Thoracic aorta (tissue), 2 donors: ENCODE results near the gene BRAT1. TPM values are rescaled to one million over a fixed set of nuclear protein-coding genes. Genes with fewer than 3 reads are reported as not detected.

Experiments used
- ATAC-seq: fragments of 150-250 bp; one replicate; pipeline ENCODE4 v1.8.0; 2017; ENCODE audit warnings: low read depth; ENCODE audit not compliant: insufficient number of reproducible peaks, low FRiP score
- DNase-seq: peaks from one replicate; pipeline ENCODE4 v3.0.0-alpha.2; 2020; ENCODE audit warnings: low spot score
- H3K27ac ChIP-seq, 2 donors: fragments of 200-600 bp; sonication (generic); 1 replicate in 1 of 2; 2 replicates in 1 of 2; pipeline ENCODE4 v1.5.1; 2016; ENCODE audit warnings: mild to moderate bottlenecking in 2 of 2, moderate library complexity in 2 of 2
- H3K27me3 ChIP-seq: fragments of 200-600 bp; sonication (generic); replicated peaks from 2 replicates; pipeline ENCODE4 v1.6.0; 2016; ENCODE audit warnings: mild to moderate bottlenecking; ENCODE audit not compliant: insufficient read depth
- H3K36me3 ChIP-seq: fragments of 200-600 bp; sonication (generic); one replicate; pipeline ENCODE4 v1.5.1; 2016
- H3K4me1 ChIP-seq, 2 donors: fragments of 200-600 bp; sonication (generic); 1 replicate in 1 of 2; 2 replicates in 1 of 2; pipeline versions ENCODE4 v1.5.1 to v1.6.0; 2016; ENCODE audit warnings: low read depth in 2 of 2, mild to moderate bottlenecking in 1 of 2; ENCODE audit not compliant: control insufficient read depth in 1 of 2
- H3K4me3 ChIP-seq: fragments of 200-600 bp; sonication (generic); 2 replicates; pipeline ENCODE4 v1.5.1; 2016; ENCODE audit warnings: mild to moderate bottlenecking
- H3K9me3 ChIP-seq: fragments of 200-600 bp; sonication (generic); 2 replicates; pipeline ENCODE4 v1.5.1; 2016
- total RNA-seq, 2 donors: library from RNA; depleted of rRNA; stranded (reverse); fragments of >200 nt; gene quantifications; one replicate each; pipeline versions ENCODE4 v1.1.0 to v1.2.3, GENCODE V29; 2016
- TF ChIP-seq, protein P1 (sequence below): fragments of 200-600 bp; sonication (generic); IDR thresholded peaks from one replicate; pipeline ENCODE4 v1.5.1; 2019; ENCODE audit warnings: antibody characterized with exemption

BRAT1 gene
- total RNA-seq, 2 donors from 2014 or later = 28.8 to 43.6 TPM

DNA sequence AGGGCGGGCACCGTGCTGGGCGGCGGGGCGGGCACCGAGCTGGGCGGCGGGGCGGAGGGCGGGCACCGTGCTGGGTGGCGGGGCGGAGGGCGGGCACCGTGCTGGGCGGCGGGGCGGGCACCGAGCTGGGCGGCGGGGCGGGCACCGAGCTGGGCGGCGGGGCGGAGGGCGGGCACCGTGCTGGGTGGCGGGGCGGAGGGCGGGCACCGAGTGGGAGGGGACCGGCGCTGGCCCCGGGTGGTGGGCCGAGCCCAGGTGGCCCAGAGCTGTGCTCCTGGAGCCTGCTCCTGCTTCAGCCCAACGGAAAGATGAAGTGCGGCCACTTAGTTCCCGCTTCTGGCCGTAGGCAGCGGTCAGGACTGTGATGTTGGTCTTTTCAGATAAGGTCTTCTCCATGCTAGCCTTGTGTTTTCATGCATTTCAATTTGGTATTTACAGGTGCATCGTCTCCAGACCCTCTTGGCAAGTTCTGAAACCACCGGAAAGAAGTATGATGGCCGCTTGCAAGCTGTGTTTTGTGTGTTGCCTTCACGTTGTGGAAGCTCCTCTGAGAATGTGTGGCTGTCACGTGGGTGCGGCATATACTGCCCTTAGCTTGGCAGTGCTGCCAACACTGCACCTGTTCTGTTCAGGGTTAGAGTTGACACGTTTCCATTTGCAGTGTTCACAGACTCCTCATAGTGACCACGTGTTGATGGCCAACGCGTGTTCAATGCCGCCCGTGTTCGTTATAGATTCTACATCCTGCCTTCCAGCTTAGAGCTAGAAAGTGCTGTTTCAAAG, 28.7 kb upstream of the BRAT1 start:
- no peak for DNase-seq
- H3K4me3 ChIP-seq = no peak overlapping the region
- ATAC-seq = no peak
- H3K27me3 ChIP-seq = no peaks in the 10 kb centered on the region
- no peaks in the 10 kb centered on the region for H3K9me3 ChIP-seq
- TF ChIP-seq, protein P1, sequence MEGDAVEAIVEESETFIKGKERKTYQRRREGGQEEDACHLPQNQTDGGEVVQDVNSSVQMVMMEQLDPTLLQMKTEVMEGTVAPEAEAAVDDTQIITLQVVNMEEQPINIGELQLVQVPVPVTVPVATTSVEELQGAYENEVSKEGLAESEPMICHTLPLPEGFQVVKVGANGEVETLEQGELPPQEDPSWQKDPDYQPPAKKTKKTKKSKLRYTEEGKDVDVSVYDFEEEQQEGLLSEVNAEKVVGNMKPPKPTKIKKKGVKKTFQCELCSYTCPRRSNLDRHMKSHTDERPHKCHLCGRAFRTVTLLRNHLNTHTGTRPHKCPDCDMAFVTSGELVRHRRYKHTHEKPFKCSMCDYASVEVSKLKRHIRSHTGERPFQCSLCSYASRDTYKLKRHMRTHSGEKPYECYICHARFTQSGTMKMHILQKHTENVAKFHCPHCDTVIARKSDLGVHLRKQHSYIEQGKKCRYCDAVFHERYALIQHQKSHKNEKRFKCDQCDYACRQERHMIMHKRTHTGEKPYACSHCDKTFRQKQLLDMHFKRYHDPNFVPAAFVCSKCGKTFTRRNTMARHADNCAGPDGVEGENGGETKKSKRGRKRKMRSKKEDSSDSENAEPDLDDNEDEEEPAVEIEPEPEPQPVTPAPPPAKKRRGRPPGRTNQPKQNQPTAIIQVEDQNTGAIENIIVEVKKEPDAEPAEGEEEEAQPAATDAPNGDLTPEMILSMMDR = no peak
- peaks cover 16% of the 10 kb centered on the region for H3K36me3 ChIP-seq
- no peaks in the 10 kb centered on the region for H3K4me1 ChIP-seq
- no peak overlapping the region for H3K27ac ChIP-seq

DNA sequence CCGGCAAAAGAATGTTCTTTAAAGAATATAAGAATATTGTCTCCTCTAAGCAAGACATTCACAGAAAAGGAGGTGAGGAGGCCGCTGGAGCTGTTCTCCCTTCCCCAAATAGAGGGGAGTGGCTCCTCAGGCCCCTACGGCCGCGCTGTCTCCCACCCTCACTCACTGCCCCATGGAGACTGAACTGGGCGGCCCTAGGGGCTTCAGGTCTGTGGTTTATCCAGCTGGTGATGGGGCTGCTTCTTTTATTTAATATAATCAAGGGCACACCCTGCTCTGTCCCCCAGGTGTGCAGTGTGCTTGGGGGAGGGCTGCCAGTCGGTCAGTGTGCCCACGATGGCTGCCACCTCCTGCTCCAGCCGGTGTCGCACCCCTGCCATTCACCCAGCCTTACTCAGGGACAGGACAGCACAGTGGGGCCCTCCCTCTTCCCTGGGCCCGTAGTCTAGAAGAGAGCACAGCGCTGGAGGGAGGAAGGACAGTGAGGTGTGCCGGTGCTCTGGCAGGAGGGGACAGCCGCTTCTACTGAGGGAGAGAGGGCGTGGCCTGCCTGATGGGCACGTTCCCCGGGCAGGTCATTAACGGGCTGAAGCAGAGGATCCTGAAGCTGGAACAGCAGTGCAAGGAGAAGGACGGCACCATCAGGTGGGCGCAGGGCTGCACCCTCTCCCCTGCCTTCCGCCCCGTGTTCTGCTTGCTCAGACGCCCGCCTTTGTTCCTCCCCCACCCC, 26.8 kb upstream of the BRAT1 start:
- DNase-seq (no peak), ATAC-seq (no peak)
- TF ChIP-seq, protein P1 = no peak
- no peaks in the 10 kb centered on the region for H3K27me3 ChIP-seq
- H3K4me3 ChIP-seq = no peak overlapping the region
- H3K4me1 ChIP-seq = no peaks in the 10 kb centered on the region
- peaks cover 19% of the 10 kb centered on the region for H3K36me3 ChIP-seq
- no peaks in the 10 kb centered on the region for H3K9me3 ChIP-seq
- H3K27ac ChIP-seq = no peak overlapping the region

DNA sequence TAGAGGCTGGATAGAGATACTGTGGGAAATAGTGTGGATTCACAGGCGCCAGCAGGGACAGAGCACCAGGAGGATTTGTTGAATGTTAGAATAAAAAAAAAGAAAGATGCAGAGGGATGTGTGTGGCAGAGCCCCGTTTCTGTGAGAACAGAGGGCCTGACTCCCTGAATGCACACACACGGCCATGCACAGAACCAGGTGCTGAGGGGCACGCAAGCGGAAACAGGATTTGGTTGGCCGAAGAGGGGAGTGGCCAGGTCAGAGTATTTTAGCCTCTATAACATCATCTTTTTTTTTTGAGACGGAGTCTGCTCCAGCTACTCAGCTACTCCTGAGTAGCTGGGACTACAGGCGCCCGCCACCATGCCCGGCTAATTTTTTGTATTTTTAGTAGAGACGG, 25.3 kb upstream of the BRAT1 start:
- TF ChIP-seq, protein P1 = no peak
- ATAC-seq = no peak
- peaks cover 18% of the 10 kb centered on the region for H3K36me3 ChIP-seq
- H3K27me3 ChIP-seq = no peaks in the 10 kb centered on the region
- H3K9me3 ChIP-seq = no peaks in the 10 kb centered on the region
- no peaks in the 10 kb centered on the region for H3K4me1 ChIP-seq
- H3K27ac ChIP-seq = no peak overlapping the region
- no peak overlapping the region for H3K4me3 ChIP-seq
- DNase-seq = no peak

DNA sequence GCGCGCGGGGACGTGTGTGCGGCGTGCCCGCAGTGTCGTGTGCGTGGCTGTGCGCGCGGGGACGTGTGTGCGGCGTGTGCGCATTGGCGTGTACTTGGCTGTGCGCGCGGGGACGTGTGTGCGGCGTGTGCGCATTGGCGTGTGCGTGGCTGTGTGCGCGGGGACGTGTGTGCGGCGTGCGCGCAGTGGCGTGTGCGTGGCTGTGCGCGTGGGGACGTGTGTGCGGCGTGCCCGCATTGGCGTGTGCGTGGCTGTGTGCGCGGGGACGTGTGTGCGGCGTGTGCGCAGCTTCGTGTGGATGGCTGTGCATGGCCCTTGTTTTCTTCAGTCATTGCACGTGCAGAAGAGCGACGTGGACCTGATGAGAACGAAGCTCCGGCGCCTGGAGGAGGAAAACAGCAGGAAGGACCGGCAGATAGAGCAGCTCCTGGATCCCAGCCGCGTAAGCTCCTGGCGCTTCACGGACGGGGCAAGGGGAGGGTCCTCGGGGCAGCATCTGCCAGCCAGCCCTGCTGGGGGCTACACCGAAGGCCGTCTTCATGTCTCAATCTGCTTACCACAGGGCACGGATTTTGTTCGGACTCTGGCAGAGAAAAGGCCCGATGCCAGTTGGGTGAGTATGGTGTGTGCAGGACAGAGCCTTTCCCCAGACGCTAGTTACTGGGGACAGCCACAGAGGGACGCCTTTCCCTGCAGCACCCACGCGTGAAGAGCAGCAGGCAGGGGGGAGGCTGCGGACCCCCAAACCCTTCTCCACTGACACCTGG, 22.8 kb upstream of the BRAT1 start:
- no peak overlapping the region for H3K4me3 ChIP-seq
- TF ChIP-seq, protein P1 = no peak
- H3K36me3 ChIP-seq = peaks cover 3% of the 10 kb centered on the region

More for the DNA sequence above, 22.8 kb upstream of the BRAT1 start:
- ATAC-seq (no peak), DNase-seq (no peak)
- no peaks in the 10 kb centered on the region for H3K9me3 ChIP-seq
- H3K4me1 ChIP-seq = no peaks in the 10 kb centered on the region
- H3K27me3 ChIP-seq = no peaks in the 10 kb centered on the region
- no peak overlapping the region for H3K27ac ChIP-seq
